Measurements from ENCODE around the gene PTPRZ1.

DNA sequence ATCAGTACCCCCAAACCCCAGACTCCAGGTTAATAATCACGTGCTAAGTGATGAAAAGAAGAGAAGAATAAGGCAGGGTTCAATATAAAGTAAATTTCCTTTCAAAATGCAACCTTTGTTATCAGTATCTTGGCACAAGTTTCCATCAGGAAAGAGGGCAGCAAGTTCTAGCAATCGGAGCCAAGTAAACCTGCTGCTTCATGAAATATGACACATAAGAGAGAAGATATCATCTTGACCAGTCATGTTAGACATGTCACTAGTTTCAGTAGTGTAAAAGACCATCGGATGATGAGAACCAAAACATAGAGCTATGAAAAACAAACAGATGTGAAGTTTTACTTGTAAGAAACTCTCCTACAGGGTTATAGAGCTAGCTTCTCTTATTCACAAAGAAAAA, 227.1 kb downstream of the PTPRZ1 start:
- TF ChIP-seq GATA2 (IDR thresholded peaks at IDR 0.05; ENCODE audit: low read depth, low read length) (no peak), GATA3 (IDR thresholded peaks at IDR 0.05; ENCODE audit: low read depth, low read length) (no peak)
